ENCODE results near the gene ADGRL3. TPM values are rescaled to one million over a fixed set of nuclear protein-coding genes. Genes with fewer than 3 reads are reported as not detected.

Gene ADGRL3
- total and polyA plus RNA-seq, 7 donors = under 0.01 to 11.9 (median 5.4) TPM

DNA sequence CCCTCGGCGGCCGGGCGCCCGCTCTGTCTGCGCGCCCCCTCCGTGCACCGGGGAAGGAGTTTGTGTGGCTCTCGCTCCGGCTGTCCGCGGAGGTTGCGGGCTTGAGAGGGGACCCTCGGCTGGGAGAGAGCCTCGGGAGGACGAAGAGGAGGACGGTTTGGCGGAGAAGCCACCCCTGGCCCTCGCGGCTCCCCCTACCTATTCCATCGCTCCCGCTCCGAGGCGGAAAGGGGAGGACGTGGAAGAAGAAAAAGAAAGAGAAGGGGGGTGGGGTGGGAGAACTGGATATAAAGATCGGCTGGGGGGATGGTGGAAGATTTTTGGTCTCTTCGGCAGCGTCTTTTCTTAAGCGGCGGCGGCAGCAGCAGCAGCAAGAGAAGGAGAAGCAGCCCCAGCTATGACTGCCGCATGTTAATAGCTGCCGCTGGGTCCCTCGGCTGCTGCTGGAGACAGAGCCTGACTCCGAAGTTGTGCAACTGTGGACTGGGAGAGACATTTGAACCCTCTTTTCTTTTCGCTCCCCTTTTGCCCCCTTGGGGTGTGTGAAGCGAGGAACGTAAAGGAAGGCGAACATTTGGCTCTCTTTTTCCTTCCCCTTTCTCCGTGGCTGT lies 895 bp downstream of the ADGRL3 start:
- Histone ChIP-seq H3K36me3 (no peaks in the 10 kb centered on the region), H3K27me3 (peaks cover 17 to 54% (median 22%) of the 10 kb centered on the region in 3 donors), H3K4me3 (peak overlapping the region; percentile 37 to 55 (median 50)), H3K27ac (peak overlapping the region; percentile 14 to 53 (median 40)), H3K4me1 (peaks cover 0 to 34% (median 25%) of the 10 kb centered on the region in 4 donors), H3K9me3 (no peaks in the 10 kb centered on the region)
- WGBS, 2 donors = 2 to 4% methylated on average over 40 to 41 of the region's 41 CpGs
- intact Hi-C loops (cut with DNase I) = no loop called here
- TF ChIP-seq, protein P1, sequence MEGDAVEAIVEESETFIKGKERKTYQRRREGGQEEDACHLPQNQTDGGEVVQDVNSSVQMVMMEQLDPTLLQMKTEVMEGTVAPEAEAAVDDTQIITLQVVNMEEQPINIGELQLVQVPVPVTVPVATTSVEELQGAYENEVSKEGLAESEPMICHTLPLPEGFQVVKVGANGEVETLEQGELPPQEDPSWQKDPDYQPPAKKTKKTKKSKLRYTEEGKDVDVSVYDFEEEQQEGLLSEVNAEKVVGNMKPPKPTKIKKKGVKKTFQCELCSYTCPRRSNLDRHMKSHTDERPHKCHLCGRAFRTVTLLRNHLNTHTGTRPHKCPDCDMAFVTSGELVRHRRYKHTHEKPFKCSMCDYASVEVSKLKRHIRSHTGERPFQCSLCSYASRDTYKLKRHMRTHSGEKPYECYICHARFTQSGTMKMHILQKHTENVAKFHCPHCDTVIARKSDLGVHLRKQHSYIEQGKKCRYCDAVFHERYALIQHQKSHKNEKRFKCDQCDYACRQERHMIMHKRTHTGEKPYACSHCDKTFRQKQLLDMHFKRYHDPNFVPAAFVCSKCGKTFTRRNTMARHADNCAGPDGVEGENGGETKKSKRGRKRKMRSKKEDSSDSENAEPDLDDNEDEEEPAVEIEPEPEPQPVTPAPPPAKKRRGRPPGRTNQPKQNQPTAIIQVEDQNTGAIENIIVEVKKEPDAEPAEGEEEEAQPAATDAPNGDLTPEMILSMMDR (IDR thresholded peaks at IDR 0.05) = no peak
- TF ChIP-seq EP300 (IDR thresholded peaks at IDR 0.05) (no peak), POLR2AphosphoS5 (IDR thresholded peaks at IDR 0.05) (no peak), POLR2A (IDR thresholded peaks at IDR 0.05) (no peak)
- no peak for DNase-seq

DNA sequence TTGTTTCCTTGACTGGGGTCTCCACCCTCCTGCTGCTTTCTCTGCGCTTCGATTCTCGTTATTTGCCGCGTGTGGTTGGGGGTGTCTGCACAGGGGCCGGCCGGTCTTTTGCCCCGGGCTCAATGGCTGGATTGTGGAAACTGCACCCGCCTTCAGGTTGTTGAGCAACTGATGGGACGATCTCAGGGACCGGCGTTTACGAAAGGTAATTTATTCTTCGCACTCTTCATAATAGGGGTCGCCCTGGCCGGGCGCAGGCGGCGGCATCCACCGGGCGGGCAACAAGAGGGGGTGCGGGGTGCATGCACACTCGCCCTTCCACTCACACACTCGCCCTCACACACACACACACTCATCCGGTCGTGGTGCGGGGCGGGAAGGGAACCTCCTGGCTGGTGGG lies 1.4 kb downstream of the ADGRL3 start:
- intact Hi-C loops (cut with DNase I) = no loop called here
- Histone ChIP-seq H3K4me3 (peak overlapping the region; percentile 37 to 55 (median 50)), H3K4me1 (peaks cover 0 to 34% (median 25%) of the 10 kb centered on the region in 4 donors), H3K9me3 (no peaks in the 10 kb centered on the region), H3K27ac (peak overlapping the region in 2 of 4 donors; percentile 38 to 43), H3K27me3 (peaks cover 17 to 54% (median 22%) of the 10 kb centered on the region in 3 donors), H3K36me3 (no peaks in the 10 kb centered on the region)
- TF ChIP-seq EP300 (IDR thresholded peaks at IDR 0.05) (no peak), POLR2A (IDR thresholded peaks at IDR 0.05) (no peak)
- TF ChIP-seq, protein P1 (IDR thresholded peaks at IDR 0.05) = no peak
- DNase-seq = peak; percentile 59
- 2 to 8% methylated on average over 28 of the region's 28 CpGs for WGBS, 2 donors

DNA sequence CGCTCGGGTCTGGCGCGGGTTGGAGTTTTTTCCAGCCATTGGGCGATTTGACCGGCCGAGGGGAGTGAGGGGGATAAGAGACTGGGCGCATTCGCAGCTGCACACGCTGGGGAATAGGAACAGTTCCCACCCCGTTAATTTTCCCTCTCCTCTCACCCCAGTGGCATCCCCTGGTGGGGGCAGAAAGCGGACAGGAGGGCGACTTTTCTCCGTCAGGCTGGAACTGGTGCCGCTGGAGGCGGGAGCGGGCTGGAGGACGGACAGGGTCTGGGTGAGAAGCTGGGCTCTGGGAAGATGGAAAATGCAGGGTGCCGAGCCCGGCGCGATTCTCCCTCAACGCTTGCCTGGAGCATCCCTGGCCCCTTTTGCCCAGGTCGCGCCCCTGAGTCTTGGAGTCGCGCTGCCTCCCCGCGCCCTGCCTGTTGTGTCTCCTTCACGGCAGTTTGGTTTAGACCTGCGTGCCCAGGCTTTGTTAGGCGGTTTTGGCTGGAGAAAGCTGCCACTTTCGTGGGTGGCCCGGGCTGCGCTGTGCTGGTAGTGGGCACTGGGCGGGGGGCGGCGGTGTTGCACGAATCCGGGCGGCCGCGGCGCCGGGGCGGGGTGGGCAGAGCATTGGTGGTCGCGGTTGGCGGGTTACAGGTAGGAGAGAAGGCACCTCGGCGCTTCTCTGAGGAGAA lies 2.0 kb downstream of the ADGRL3 start:
- Histone ChIP-seq H3K27ac (peak overlapping the region in 3 of 4 donors; percentile 38 to 43 (median 41)), H3K36me3 (no peaks in the 10 kb centered on the region), H3K4me1 (peaks cover 0 to 34% (median 25%) of the 10 kb centered on the region in 4 donors), H3K9me3 (no peaks in the 10 kb centered on the region), H3K27me3 (peaks cover 17 to 54% (median 22%) of the 10 kb centered on the region in 3 donors), H3K4me3 (peak overlapping the region; percentile 37 to 55 (median 50))
- peak; percentile 57 for DNase-seq
- intact Hi-C loops (cut with DNase I) = no loop called here
- WGBS, 2 donors = 2 to 11% methylated on average over 51 of the region's 51 CpGs
- no peak for TF ChIP-seq POLR2AphosphoS5 (IDR thresholded peaks at IDR 0.05)
- TF ChIP-seq EP300 (IDR thresholded peaks at IDR 0.05) = no peak
- no peak for TF ChIP-seq POLR2A (IDR thresholded peaks at IDR 0.05)
- TF ChIP-seq, protein P1 (IDR thresholded peaks at IDR 0.05) = no peak

DNA sequence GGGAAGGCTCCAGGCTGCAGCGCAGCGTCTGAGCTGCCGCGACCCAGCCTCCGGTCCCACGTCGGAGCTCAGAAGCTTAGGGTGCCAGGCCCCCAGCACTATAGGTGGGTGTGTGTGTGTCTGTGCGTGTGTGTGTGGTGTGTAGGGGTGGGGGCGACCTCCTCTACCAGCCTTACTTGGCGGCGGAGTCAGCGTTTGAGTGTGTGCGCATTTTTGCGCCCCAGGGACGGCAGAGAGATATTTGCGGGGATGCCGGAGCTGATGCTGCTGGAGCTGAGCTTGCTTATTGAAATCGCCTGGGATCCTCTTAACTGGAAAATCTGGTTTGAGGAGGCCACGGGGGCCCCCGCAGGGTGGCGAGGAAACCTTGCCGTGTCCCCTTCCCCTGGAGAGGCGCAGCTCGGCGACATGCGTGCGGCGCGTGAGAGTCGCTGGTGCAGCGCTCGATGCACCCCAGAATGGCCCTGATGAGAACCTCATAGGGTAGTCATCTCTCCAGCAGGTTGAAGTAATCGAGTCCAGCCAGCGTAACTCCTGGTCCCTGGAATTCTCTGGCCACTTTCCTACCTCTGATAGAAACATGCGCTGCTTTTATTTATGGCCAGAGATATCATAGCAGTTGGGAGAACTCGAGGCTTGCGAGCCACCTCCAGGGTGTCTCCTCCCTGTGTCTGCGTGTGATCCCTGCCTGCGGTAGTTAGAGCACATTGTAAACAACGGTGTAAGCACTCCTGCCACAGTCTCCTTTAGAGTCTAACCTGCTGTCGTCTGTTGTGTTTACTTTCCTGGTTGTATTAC lies 2.7 kb downstream of the ADGRL3 start:
- no peak for DNase-seq
- Histone ChIP-seq H3K4me1 (peaks cover 0 to 34% (median 25%) of the 10 kb centered on the region in 4 donors), H3K9me3 (no peaks in the 10 kb centered on the region), H3K27ac (peak overlapping the region in 2 of 4 donors; percentile 41 to 43), H3K27me3 (peaks cover 17 to 54% (median 22%) of the 10 kb centered on the region in 3 donors), H3K36me3 (no peaks in the 10 kb centered on the region), H3K4me3 (peak overlapping the region; percentile 37 to 55 (median 50))
- 4 to 13% methylated on average over 41 of the region's 41 CpGs for WGBS, 2 donors
- intact Hi-C loops (cut with DNase I) = no loop called here
- TF ChIP-seq, protein P1 (IDR thresholded peaks at IDR 0.05) = no peak
